Breast epithelium (tissue), 4 donors: ENCODE data around the gene CAMK2N2. TPM values are rescaled to one million over a fixed set of nuclear protein-coding genes. Genes with fewer than 3 reads are reported as not detected.

Experiments
- DNase-seq, 2 donors: peaks; one replicate each; pipeline ENCODE4 v3.0.0-alpha.2; 2019; ENCODE audit warnings: low spot score in 2 of 2
- H3K27ac ChIP-seq, 2 donors: fragments of 200-600 bp; sonication (generic) in 1 of 2; one replicate each; pipeline ENCODE4 v1.5.1; 2016 to 2019; ENCODE audit warnings: mild to moderate bottlenecking in 1 of 2
- H3K27me3 ChIP-seq, 2 donors: fragments of 200-600 bp; sonication (generic) in 1 of 2; one replicate each; pipeline versions ENCODE4 v1.5.1 to v1.6.0; 2017 to 2019; ENCODE audit warnings: control low read depth in 1 of 2, mild to moderate bottlenecking in 1 of 2
- H3K36me3 ChIP-seq: fragments of 200-600 bp; one replicate; pipeline ENCODE4 v1.5.1; 2019
- H3K4me1 ChIP-seq, 2 donors: fragments of 200-600 bp; sonication (generic); one replicate each; pipeline ENCODE4 v1.5.1; 2016 to 2019; ENCODE audit warnings: control low read depth in 1 of 2
- H3K4me3 ChIP-seq, 3 donors: fragments of 200-600 bp; sonication (generic); 1 replicate in 2 of 3; 2 replicates in 1 of 3; pipeline ENCODE4 v1.5.1; 2016 to 2019; ENCODE audit warnings: mild to moderate bottlenecking in 3 of 3, moderate library complexity in 2 of 3
- H3K9me3 ChIP-seq, 2 donors: fragments of 200-600 bp; sonication (generic) in 1 of 2; one replicate each; pipeline ENCODE4 v1.5.1; 2016 to 2019; ENCODE audit warnings: control low read depth in 1 of 2
- POLR2A ChIP-seq: fragments of 450-650 bp; IDR thresholded peaks from one replicate; pipeline ENCODE4 v1.6.1; 2016; ENCODE audit warnings: antibody characterized with exemption, mild to moderate bottlenecking, moderate library complexity
- POLR2AphosphoS5 ChIP-seq, 3 donors: sonication (generic); formaldehyde crosslinking; IDR thresholded peaks; one replicate each; pipeline ENCODE4 v1.6.1; 2017; ENCODE audit warnings: antibody characterized with exemption in 3 of 3
- intact Hi-C: fragments of 100-400 bp; cut with DNase I; formaldehyde crosslinking; loops from one replicate; pipeline ENCODE4 v1.15.1; 2023; ENCODE audit warnings: low total_unique reads
- total RNA-seq, 3 donors: library from RNA; depleted of rRNA; stranded (reverse); fragments of >200 nt; gene quantifications; one replicate each; pipeline ENCODE4 v1.1.0, GENCODE V29; 2016
- TF ChIP-seq, protein P1 (sequence below), 3 donors: fragments of 450-650 bp; IDR thresholded peaks; one replicate each; pipeline ENCODE4 v1.5.1; 2016 to 2017; ENCODE audit warnings: antibody characterized with exemption in 3 of 3, mild to moderate bottlenecking in 3 of 3, moderate library complexity in 3 of 3

Gene CAMK2N2
- total RNA-seq, 3 donors from 2014 or later: not detected

DNA sequence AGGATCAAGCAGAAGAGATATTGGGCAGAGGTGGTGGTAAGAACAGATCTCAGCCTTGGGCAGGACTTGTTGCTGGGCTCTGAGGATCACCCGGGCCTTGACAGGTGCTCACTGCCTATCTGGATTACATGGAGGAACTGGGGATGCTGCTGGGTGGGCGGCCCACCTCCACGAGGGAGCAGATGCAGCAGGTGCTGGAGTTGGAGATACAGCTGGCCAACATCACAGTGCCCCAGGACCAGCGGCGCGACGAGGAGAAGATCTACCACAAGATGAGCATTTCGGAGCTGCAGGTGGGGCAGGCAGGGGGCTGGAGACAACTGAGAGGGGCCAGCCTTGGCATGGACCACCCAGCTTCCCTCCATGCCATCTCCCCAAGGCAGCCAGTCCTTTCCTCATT, 22.3 kb upstream of the CAMK2N2 start:
- no peaks in the 10 kb centered on the region for H3K27me3 ChIP-seq
- no peaks in the 10 kb centered on the region for H3K4me1 ChIP-seq
- intact Hi-C loops: no loop called here
- no peaks in the 10 kb centered on the region for H3K9me3 ChIP-seq
- no peak for DNase-seq
- no peaks in the 10 kb centered on the region for H3K36me3 ChIP-seq
- no peak overlapping the region for H3K27ac ChIP-seq
- TF ChIP-seq POLR2AphosphoS5 (IDR thresholded peaks at IDR 0.05) (no peak), POLR2A (no peak)
- TF ChIP-seq, protein P1, sequence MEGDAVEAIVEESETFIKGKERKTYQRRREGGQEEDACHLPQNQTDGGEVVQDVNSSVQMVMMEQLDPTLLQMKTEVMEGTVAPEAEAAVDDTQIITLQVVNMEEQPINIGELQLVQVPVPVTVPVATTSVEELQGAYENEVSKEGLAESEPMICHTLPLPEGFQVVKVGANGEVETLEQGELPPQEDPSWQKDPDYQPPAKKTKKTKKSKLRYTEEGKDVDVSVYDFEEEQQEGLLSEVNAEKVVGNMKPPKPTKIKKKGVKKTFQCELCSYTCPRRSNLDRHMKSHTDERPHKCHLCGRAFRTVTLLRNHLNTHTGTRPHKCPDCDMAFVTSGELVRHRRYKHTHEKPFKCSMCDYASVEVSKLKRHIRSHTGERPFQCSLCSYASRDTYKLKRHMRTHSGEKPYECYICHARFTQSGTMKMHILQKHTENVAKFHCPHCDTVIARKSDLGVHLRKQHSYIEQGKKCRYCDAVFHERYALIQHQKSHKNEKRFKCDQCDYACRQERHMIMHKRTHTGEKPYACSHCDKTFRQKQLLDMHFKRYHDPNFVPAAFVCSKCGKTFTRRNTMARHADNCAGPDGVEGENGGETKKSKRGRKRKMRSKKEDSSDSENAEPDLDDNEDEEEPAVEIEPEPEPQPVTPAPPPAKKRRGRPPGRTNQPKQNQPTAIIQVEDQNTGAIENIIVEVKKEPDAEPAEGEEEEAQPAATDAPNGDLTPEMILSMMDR (IDR thresholded peaks at IDR 0.05): no peak
- no peak overlapping the region for H3K4me3 ChIP-seq

- H3K27me3 ChIP-seq: peaks cover 0 to 2% of the 10 kb centered on the region in 2 donors
- intact Hi-C loops: no loop called here
- H3K27ac ChIP-seq: no peak overlapping the region
- H3K36me3 ChIP-seq: no peaks in the 10 kb centered on the region
- no peak for DNase-seq
- H3K4me1 ChIP-seq: no peaks in the 10 kb centered on the region
- H3K9me3 ChIP-seq: no peaks in the 10 kb centered on the region
- no peak overlapping the region for H3K4me3 ChIP-seq
- TF ChIP-seq, protein P1 (IDR thresholded peaks at IDR 0.05): no peak
- TF ChIP-seq POLR2A: no peak
These were observed 21.6 kb upstream of the CAMK2N2 start for GRCh38 chr3:184282941-184283340.

GRCh38 chr3:184277366-184277765, 16.0 kb upstream of the CAMK2N2 start:
- no peak for DNase-seq
- H3K4me1 ChIP-seq: no peaks in the 10 kb centered on the region
- no peaks in the 10 kb centered on the region for H3K36me3 ChIP-seq
- TF ChIP-seq POLR2A: no peak
- no peak for TF ChIP-seq POLR2AphosphoS5 (IDR thresholded peaks at IDR 0.05)
- TF ChIP-seq, protein P1 (IDR thresholded peaks at IDR 0.05): no peak
- H3K27ac ChIP-seq: no peak overlapping the region
- intact Hi-C loops: no loop called here
- no peaks in the 10 kb centered on the region for H3K9me3 ChIP-seq
- H3K27me3 ChIP-seq: peaks cover 0 to 36% of the 10 kb centered on the region in 2 donors
- H3K4me3 ChIP-seq: no peak overlapping the region

GRCh38 chr3:184275961-184276910, 14.9 kb upstream of the CAMK2N2 start, which contains the start of gene ECE2:
TSS of gene ECE2 (plus strand) at chr3:184276022. CDS start at chr3:184276154, 132 bp downstream.
- DNase-seq: no peak
- H3K36me3 ChIP-seq: no peaks in the 10 kb centered on the region
- TF ChIP-seq POLR2A (no peak), POLR2AphosphoS5 (IDR thresholded peaks at IDR 0.05) (no peak)
- TF ChIP-seq, protein P1 (IDR thresholded peaks at IDR 0.05): no peak
- peak within 1 kb of the TSS in 2 of 3 donors; percentile 24 to 44 for H3K4me3 ChIP-seq
- H3K9me3 ChIP-seq: no peaks in the 10 kb centered on the region
- H3K27me3 ChIP-seq: peaks cover 0 to 36% of the 10 kb centered on the region in 2 donors
- H3K27ac ChIP-seq: no peak within 1 kb of the TSS
- intact Hi-C loops: no loop called here
- no peaks in the 10 kb centered on the region for H3K4me1 ChIP-seq

DNA sequence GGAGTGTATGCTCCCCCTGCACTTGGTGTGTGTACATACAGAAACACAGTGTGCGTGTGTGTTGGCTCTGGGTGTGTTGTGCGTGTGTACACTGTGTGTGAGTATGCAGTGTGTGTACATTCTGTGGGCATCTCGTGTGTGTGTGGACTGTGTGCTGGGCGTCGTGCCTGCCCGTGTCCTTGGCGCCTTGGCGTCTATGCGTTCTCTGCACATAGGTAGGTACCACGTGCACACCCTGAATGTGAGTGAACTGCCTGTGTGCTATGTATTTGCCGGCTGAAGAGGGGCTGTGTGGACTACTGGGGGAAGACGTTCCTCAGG, 14.0 kb upstream of the CAMK2N2 start:
- no peak overlapping the region for H3K27ac ChIP-seq
- H3K9me3 ChIP-seq: no peaks in the 10 kb centered on the region
- intact Hi-C loops: no loop called here
- peaks cover 0 to 36% of the 10 kb centered on the region in 2 donors for H3K27me3 ChIP-seq
- H3K36me3 ChIP-seq: no peaks in the 10 kb centered on the region
- H3K4me1 ChIP-seq: no peaks in the 10 kb centered on the region
- no peak for DNase-seq
- no peak overlapping the region for H3K4me3 ChIP-seq
- TF ChIP-seq POLR2A (no peak), POLR2AphosphoS5 (IDR thresholded peaks at IDR 0.05) (no peak)
- TF ChIP-seq, protein P1 (IDR thresholded peaks at IDR 0.05): no peak
